Mammary epithelial cell (primary cell): ENCODE data around the gene SCAPER.

Experiments
- EZH2 ChIP-seq: IDR thresholded peaks from 2 replicates; pipeline ENCODE4 v1.6.1; 2012; ENCODE audit warnings: low read length, inconsistent platforms, borderline replicate concordance
- TF ChIP-seq, protein P1 (sequence below), 2 donors: IDR thresholded peaks in 1 of 2; conservative IDR thresholded peaks in 1 of 2; 2 replicates each; pipeline ENCODE4 v1.5.1; 2011 to 2012; ENCODE audit warnings: inconsistent platforms in 2 of 2, low read length in 2 of 2, mild to moderate bottlenecking in 2 of 2, control low read depth in 1 of 2, low read depth in 1 of 2; ENCODE audit not compliant: insufficient read depth in 1 of 2; ENCODE audit errors: extremely low read depth in 1 of 2

- TF ChIP-seq, protein P1, sequence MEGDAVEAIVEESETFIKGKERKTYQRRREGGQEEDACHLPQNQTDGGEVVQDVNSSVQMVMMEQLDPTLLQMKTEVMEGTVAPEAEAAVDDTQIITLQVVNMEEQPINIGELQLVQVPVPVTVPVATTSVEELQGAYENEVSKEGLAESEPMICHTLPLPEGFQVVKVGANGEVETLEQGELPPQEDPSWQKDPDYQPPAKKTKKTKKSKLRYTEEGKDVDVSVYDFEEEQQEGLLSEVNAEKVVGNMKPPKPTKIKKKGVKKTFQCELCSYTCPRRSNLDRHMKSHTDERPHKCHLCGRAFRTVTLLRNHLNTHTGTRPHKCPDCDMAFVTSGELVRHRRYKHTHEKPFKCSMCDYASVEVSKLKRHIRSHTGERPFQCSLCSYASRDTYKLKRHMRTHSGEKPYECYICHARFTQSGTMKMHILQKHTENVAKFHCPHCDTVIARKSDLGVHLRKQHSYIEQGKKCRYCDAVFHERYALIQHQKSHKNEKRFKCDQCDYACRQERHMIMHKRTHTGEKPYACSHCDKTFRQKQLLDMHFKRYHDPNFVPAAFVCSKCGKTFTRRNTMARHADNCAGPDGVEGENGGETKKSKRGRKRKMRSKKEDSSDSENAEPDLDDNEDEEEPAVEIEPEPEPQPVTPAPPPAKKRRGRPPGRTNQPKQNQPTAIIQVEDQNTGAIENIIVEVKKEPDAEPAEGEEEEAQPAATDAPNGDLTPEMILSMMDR (conservative IDR thresholded peaks at IDR 0.05 in 1 of 2, IDR thresholded peaks at IDR 0.05 in 1 of 2; ENCODE audit: extremely low read depth in 1 of 2, insufficient read depth in 1 of 2, low read depth in 1 of 2, low read length in 2 of 2): no peak
- peak; percentile 15 for TF ChIP-seq EZH2
Measured at GRCh38 chr15:76344893-76345582, 560.1 kb downstream of the SCAPER start.
